NCI-H128 (cell line): ENCODE results near the gene MYRIP.
A peak's percentile ranks its signal among the peaks of the same experiment; 100 is the strongest.

Experiments
- DNase-seq: peaks from one replicate; lab custom pipeline; 2025; ENCODE audit not compliant: unreplicated experiment; lab: John Stamatoyannopoulos, UW

The MYRIP gene

GRCh38 chr3:40178012-40178594 is 368.7 kb downstream of the MYRIP start:
- DNase-seq, result no peak

DNA sequence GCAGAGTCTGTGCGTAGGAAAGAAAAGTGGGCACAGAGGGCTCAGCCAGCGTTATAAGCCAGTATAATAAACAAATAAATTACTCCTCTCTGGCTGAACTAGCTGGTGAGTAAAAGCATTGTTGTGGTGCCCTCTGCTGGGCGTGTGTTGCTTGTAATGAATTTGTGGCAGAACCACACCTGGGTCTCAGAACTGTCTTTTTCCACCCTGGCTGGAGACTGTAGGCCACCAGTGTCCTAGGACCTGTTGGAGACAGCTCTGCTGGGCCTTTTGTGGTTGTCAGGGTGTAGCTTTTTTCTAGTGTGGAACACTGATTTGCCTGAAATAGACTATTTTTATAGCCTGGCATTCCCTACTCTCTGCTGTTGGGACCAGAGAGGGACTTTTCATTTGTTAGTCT is 369.6 kb downstream of the MYRIP start:
- peak; percentile 58 for DNase-seq

- no peak for DNase-seq
Measured at GRCh38 chr3:40181182-40181581, 371.8 kb downstream of the MYRIP start.

- DNase-seq, result no peak
Measured at GRCh38 chr3:40185029-40185695, 375.8 kb downstream of the MYRIP start.

- no peak for DNase-seq
Measured at GRCh38 chr3:40186508-40186907, 377.1 kb downstream of the MYRIP start.

GRCh38 chr3:40187945-40188344 is 378.5 kb downstream of the MYRIP start:
- no peak for DNase-seq

DNA sequence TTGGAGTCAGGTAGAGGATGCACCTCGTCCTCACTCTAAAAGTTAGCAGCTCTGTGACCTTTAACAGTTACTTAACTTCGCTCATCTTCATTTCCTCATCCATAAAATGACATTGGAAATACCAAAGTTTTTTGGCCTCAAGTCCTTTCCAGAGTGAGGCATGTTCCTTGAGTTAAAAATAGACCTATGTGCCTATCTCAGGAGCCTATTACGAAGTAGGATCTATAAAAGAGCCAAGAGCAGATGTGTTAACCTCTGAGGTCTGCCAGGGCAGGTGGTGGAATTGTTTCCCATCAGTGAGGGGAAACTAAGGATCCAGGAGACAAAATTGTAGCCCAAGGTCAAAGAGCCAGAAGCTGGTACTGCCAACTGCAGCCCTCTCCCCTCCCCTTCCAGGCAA is 379.7 kb downstream of the MYRIP start:
- DNase-seq, result no peak

DNA sequence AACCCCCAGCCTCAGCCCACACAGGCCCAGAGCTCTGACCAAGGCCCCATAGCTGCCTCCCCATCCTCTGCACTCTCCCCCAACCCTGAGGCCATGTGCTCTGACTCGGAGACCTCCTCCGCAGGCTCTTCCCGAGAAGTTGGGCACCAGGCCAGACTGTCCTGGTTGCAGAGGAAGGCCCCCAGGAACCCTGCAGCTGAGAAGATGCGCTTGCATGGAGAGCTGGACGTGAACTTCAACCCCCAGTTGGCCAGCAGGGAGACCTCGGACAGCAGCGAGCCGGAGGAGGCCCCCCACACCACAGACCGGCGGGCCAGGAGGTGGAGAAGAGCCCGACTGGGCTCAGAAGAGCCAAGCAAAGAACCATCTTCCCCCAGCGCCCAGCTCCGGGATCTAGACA is 380.6 kb downstream of the MYRIP start:
- no peak for DNase-seq

GRCh38 chr3:40191251-40191650 is 381.8 kb downstream of the MYRIP start:
- no peak for DNase-seq

DNA sequence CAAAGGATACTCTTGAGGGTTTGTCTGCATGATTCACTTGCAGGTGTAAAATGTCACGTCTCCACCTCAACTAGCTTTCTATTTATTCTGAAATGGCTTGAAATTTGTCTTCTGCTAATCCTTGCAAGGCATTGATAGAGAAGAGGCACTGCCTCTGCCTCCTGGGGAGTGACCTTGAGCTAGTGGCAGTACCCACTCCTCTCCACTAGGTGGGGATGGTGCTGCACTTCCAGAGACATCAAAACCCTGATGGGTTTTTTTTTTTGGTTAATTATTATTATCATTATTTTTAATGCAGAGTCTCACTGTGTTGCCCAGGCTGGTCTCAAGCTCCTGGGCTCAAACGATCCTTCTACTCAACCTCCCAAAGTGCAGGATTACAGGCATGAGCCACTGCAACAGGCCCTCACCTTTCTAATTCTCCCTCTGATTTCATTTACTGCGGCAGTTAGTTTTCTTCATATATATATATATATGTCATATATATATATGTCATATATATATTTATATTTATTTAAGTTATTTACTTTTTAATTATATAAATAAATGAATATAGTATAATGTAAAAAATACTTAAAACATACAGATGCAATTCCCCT is 382.5 kb downstream of the MYRIP start:
- no peak for DNase-seq

- DNase-seq, result no peak
Measured at GRCh38 chr3:40192628-40193027, 383.2 kb downstream of the MYRIP start.

GRCh38 chr3:40196966-40197365 is 387.6 kb downstream of the MYRIP start:
- DNase-seq, result no peak

DNA sequence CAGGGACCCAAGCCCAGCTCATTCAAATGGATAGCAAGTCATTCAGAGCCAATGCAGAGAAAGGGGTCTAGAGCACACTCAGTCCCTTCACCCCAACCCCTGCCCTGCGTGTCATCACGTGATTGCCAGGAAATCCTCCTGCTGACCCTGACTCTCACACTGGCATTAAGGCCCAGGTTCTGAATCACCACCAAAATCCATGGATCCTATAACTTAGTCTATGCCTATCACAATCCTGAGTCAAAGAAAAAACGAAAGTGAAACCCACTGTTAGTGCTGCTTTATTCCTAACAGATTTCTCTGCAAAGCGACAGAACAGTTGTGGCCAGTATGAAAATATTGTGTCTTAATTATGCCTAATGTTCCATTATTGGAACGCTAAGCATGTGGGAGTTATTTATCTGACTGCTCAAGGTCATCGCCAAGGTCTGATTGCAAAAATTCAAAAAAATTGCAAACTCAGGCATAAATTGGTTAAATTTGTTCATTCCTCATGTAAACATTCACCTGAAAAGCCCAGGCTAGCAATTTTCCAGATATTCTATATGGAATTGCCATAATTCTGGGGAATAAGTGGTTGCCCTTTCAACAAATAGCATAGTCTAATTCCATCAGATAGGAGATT is 391.4 kb downstream of the MYRIP start:
- DNase-seq, result no peak

DNA sequence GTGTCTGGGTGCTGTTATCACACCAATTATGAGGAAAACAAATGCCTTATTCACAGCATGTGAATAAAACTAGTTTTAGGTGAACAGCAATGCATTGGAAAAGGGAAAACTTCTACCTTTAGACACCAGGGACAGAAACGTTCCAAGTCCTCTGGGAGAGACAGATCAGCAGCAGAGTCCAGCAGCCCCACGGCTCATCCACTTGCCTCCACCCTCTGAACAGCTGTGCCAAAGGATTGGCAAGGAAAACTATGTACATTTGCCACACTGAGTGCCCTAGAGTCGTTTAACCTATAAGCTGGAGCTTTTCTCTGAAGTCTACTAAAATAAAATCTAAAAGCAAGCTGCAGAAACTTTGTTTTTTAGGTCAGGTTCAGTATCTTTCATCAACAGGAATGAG is 392.4 kb downstream of the MYRIP start:
- no peak for DNase-seq

- no peak for DNase-seq
Measured at GRCh38 chr3:40206522-40206921, 397.1 kb downstream of the MYRIP start.

- DNase-seq, result no peak
Measured at GRCh38 chr3:40207796-40208195, 398.4 kb downstream of the MYRIP start.

DNA sequence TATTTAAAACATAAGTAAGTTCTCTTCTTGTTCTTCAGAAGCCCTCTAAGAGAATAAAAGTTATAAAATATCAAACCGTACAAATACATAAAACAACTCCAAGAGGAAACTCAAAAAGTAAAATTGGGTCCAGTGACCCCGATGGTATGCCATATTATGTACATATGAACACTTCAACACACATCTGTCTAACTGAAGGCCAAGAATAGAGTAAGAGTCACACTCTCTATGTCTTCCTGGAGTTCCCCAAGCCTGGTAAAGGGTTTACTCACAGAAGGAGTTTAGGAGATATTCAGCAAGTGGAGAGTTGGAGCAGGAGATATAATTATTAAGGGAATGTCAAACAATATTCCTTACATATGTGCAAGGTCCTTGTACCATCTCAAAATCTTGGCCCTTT is 398.8 kb downstream of the MYRIP start:
- no peak for DNase-seq

- DNase-seq, result no peak
Measured at GRCh38 chr3:40211579-40211978, 402.2 kb downstream of the MYRIP start.

DNA sequence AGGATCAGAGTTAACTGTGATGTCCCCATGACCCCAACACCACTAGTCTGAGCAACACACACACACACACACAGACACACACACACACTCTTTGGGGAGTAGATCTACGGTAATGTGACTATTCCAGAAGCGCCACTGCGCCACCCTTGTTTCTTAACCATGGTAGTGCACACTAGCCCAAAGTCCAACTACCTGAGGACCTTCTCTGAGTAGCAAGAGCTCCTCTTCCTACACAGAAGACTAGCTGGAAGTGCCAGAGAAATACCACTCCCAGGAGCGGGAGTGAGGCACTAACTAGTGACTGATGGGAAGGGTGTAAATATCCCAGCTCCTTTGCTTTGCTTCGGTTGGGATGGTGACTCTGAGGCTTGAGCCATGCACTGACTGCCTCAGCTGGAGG is 404.1 kb downstream of the MYRIP start:
- no peak for DNase-seq

DNA sequence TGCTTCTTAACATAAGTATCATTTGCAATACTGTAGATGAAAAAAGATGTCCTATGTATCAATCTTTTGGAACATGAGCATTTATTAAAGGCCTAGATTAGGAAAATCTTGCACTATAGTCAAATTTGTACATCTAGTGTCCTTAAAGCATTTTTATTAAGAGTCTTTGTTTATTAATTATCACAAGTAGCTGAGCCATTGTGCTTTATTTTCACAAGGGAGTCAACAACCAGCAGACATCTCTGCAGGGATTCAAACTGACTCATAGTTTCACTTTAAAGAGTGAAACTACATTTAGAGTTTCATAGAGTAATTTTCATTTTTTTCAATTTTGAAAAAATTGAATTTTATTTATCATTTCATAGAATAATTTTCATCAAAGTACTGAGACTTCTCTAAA is 405.6 kb downstream of the MYRIP start:
- no peak for DNase-seq

GRCh38 chr3:40216471-40216870 is 407.1 kb downstream of the MYRIP start:
- DNase-seq, result no peak

DNA sequence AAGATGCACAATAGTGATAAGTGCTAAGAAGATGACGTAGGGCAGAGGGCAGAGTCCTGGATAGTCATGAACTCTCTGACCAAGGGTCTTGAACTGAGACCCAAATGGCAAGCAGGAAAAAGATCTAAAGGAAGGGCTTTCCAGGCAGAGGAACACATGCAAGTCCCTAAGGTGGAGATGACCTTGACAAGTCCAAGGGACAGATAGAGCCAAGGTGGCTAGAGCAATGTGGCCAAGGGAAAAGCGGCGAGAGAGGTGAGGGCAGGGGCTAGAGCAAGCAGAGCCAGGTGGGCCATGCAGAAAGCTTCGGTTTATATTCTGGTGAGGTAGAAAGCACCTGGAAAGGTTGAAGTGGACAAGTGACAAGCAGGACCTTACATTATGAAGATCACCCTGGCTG is 414.4 kb downstream of the MYRIP start:
- no peak for DNase-seq
